ENCODE results near the gene DLGAP4. TPM values are rescaled to one million over a fixed set of nuclear protein-coding genes. Genes with fewer than 3 reads are reported as not detected.
A peak's percentile ranks its signal among the peaks of the same experiment; 100 is the strongest.

The DLGAP4 gene
- total RNA-seq, 1 experiment from 2014 or later: 59.9 TPM

GRCh38 chr20:36455972-36456625, 150.0 kb downstream of the DLGAP4 start:
- CTCF ChIA-PET: no interaction called here
- TF ChIP-seq EZH2 (IDR thresholded peaks at IDR 0.05; ENCODE audit: borderline replicate concordance, low read depth, low read length, poor library complexity, severe bottlenecking) (no peak), CTCF (conservative IDR thresholded peaks at IDR 0.05; ENCODE audit: low read depth, low read length) (no peak)
- intact Hi-C loops (cut with micrococcal nuclease; ENCODE audit: unreplicated experiment): no loop called here
- no peaks in the 10 kb centered on the region for H3K9me3 ChIP-seq (ENCODE audit: low read depth, low read length, poor library complexity, severe bottlenecking)
- H3K4me1 ChIP-seq (ENCODE audit: insufficient read depth, low read length, poor library complexity, severe bottlenecking): no peaks in the 10 kb centered on the region
- POLR2A ChIA-PET (ENCODE audit: low non-redundant PET): no interaction called here
- no TSS peak for BruUV-seq (replicated peaks)
- DNase-seq (ENCODE audit: low spot score): no peak
- H3K4me3 ChIP-seq (ENCODE audit: low read depth, low read length, poor library complexity, severe bottlenecking): no peak overlapping the region
- no peaks in the 10 kb centered on the region for H3K27me3 ChIP-seq (replicated peaks; ENCODE audit: insufficient read depth, low read depth, low read length, poor library complexity)
- no peaks in the 10 kb centered on the region for H3K36me3 ChIP-seq (ENCODE audit: insufficient read depth, low read length, poor library complexity, severe bottlenecking)
- no peak overlapping the region for H3K27ac ChIP-seq (ENCODE audit: low read depth, low read length, poor library complexity, severe bottlenecking)

GRCh38 chr20:36460648-36461599, 154.8 kb downstream of the DLGAP4 start:
- intact Hi-C loops (cut with micrococcal nuclease; ENCODE audit: unreplicated experiment): no loop called here
- Histone ChIP-seq H3K4me1 (ENCODE audit: insufficient read depth, low read length, poor library complexity, severe bottlenecking) (peaks cover 25% of the 10 kb centered on the region), H3K27ac (ENCODE audit: low read depth, low read length, poor library complexity, severe bottlenecking) (peak overlapping the region; percentile 49), H3K9me3 (ENCODE audit: low read depth, low read length, poor library complexity, severe bottlenecking) (no peaks in the 10 kb centered on the region), H3K36me3 (ENCODE audit: insufficient read depth, low read length, poor library complexity, severe bottlenecking) (no peaks in the 10 kb centered on the region), H3K27me3 (replicated peaks; ENCODE audit: insufficient read depth, low read depth, low read length, poor library complexity) (no peaks in the 10 kb centered on the region), H3K4me3 (ENCODE audit: low read depth, low read length, poor library complexity, severe bottlenecking) (peak overlapping the region; percentile 85)
- BruUV-seq (replicated peaks): no TSS peak
- ChIA-PET POLR2A (ENCODE audit: low non-redundant PET) (interaction anchor here (0.6 kb wide), 1 partner anchor 187 kb away, joined by 3 read pairs; no protein-coding TSS in a partner anchor), CTCF (no interaction called here)
- no peak for TF ChIP-seq CTCF (conservative IDR thresholded peaks at IDR 0.05; ENCODE audit: low read depth, low read length)
- TF ChIP-seq EZH2 (IDR thresholded peaks at IDR 0.05; ENCODE audit: borderline replicate concordance, low read depth, low read length, poor library complexity, severe bottlenecking): no peak
- peak; percentile 94 for DNase-seq (ENCODE audit: low spot score)

GRCh38 chr20:36461600-36462439, 155.7 kb downstream of the DLGAP4 start:
- peak; percentile 62 for DNase-seq (ENCODE audit: low spot score)
- Histone ChIP-seq H3K27ac (ENCODE audit: low read depth, low read length, poor library complexity, severe bottlenecking) (peak overlapping the region; percentile 70), H3K9me3 (ENCODE audit: low read depth, low read length, poor library complexity, severe bottlenecking) (no peaks in the 10 kb centered on the region), H3K27me3 (replicated peaks; ENCODE audit: insufficient read depth, low read depth, low read length, poor library complexity) (no peaks in the 10 kb centered on the region), H3K36me3 (ENCODE audit: insufficient read depth, low read length, poor library complexity, severe bottlenecking) (no peaks in the 10 kb centered on the region), H3K4me1 (ENCODE audit: insufficient read depth, low read length, poor library complexity, severe bottlenecking) (peaks cover 34% of the 10 kb centered on the region), H3K4me3 (ENCODE audit: low read depth, low read length, poor library complexity, severe bottlenecking) (peak overlapping the region; percentile 85)
- TF ChIP-seq EZH2 (IDR thresholded peaks at IDR 0.05; ENCODE audit: borderline replicate concordance, low read depth, low read length, poor library complexity, severe bottlenecking) (no peak), CTCF (conservative IDR thresholded peaks at IDR 0.05; ENCODE audit: low read depth, low read length) (no peak)
- ChIA-PET CTCF (no interaction called here), POLR2A (ENCODE audit: low non-redundant PET) (no interaction called here)
- no TSS peak for BruUV-seq (replicated peaks)
- intact Hi-C loops (cut with micrococcal nuclease; ENCODE audit: unreplicated experiment): loop anchor here (2.0 kb wide), 1 partner anchor 111 kb away; the partner anchor contains the start of gene TGIF2

Data from A673 (cell line).